Hematopoietic multipotent progenitor cell (in vitro differentiated cells): ENCODE results near the gene KLHL29. TPM values are rescaled to one million over a fixed set of nuclear protein-coding genes. Genes with fewer than 3 reads are reported as not detected.

ENCODE experiments used
- DNase-seq, 3 donors: peaks; one replicate each; pipeline ENCODE4 v3.0.0-alpha.2; 2011 to 2015; ENCODE audit warnings: low read depth in 2 of 3, low spot score in 2 of 3
- total RNA-seq: library from RNA; depleted of rRNA; stranded (reverse); fragments of >200 nt; gene quantifications from one replicate; pipeline ENCODE4 v1.2.3, GENCODE V29; 2012

KLHL29 gene
- total RNA-seq, 1 donor, result under 0.01 TPM

GRCh38 chr2:23420091-23420839 is 35.3 kb downstream of the KLHL29 start:
- no peak for DNase-seq

- DNase-seq, result no peak
Observed at GRCh38 chr2:23420840-23421476, 36.0 kb downstream of the KLHL29 start.

GRCh38 chr2:23422089-23423061 is 37.4 kb downstream of the KLHL29 start:
- DNase-seq, result no peak

GRCh38 chr2:23423062-23423872 is 38.3 kb downstream of the KLHL29 start:
- no peak for DNase-seq

GRCh38 chr2:23423873-23424680 is 39.1 kb downstream of the KLHL29 start:
- no peak for DNase-seq

- DNase-seq, result no peak
Observed at GRCh38 chr2:23425338-23425871, 40.4 kb downstream of the KLHL29 start.

GRCh38 chr2:23425885-23426262 is 40.9 kb downstream of the KLHL29 start:
- no peak for DNase-seq

- no peak for DNase-seq
Observed at GRCh38 chr2:23426263-23426905, 41.4 kb downstream of the KLHL29 start.

GRCh38 chr2:23427350-23427749 is 42.4 kb downstream of the KLHL29 start:
- DNase-seq, result no peak

GRCh38 chr2:23427976-23428375 is 43.0 kb downstream of the KLHL29 start:
- no peak for DNase-seq

GRCh38 chr2:23429036-23429435 is 44.1 kb downstream of the KLHL29 start:
- no peak for DNase-seq

- DNase-seq, result no peak
Observed at GRCh38 chr2:23430263-23430662, 45.3 kb downstream of the KLHL29 start.

GRCh38 chr2:23432531-23432930 is 47.6 kb downstream of the KLHL29 start:
- no peak for DNase-seq

- no peak for DNase-seq
Observed at GRCh38 chr2:23433282-23433681, 48.3 kb downstream of the KLHL29 start.

- no peak for DNase-seq
Observed at GRCh38 chr2:23434721-23435121, 49.7 kb downstream of the KLHL29 start.

GRCh38 chr2:23435250-23436035 is 50.5 kb downstream of the KLHL29 start:
- no peak for DNase-seq

- no peak for DNase-seq
Observed at GRCh38 chr2:23436346-23437098, 51.5 kb downstream of the KLHL29 start.
